Thyroid gland (tissue), 4 donors: ENCODE measurements around the gene GALNT15. TPM values are rescaled to one million over a fixed set of nuclear protein-coding genes. Genes with fewer than 3 reads are reported as not detected.

Experiments used
- DNase-seq, 2 donors: peaks; one replicate each; pipeline ENCODE4 v3.0.0-alpha.2; 2019
- H3K27ac ChIP-seq, 3 donors: fragments of 200-600 bp; sonication (generic); 1 replicate in 2 of 3; 2 replicates in 1 of 3; pipeline ENCODE4 v1.5.1; 2016 to 2019; ENCODE audit warnings: mild to moderate bottlenecking in 1 of 3, moderate library complexity in 1 of 3
- H3K27me3 ChIP-seq: fragments of 200-600 bp; sonication (generic); one replicate; pipeline ENCODE4 v1.5.1; 2019
- H3K36me3 ChIP-seq, 2 donors: fragments of 200-600 bp; sonication (generic); one replicate each; pipeline ENCODE4 v1.5.1; 2016 to 2019
- H3K4me1 ChIP-seq, 2 donors: fragments of 200-600 bp; sonication (generic); one replicate each; pipeline ENCODE4 v1.5.1; 2017 to 2019
- H3K4me3 ChIP-seq, 3 donors: fragments of 200-600 bp; sonication (generic); replicated peaks in 1 of 3; 1 replicate in 2 of 3; 2 replicates in 1 of 3; pipeline ENCODE4 v1.5.1; 2016; ENCODE audit warnings: mild to moderate bottlenecking in 1 of 3
- H3K9me3 ChIP-seq: fragments of 200-600 bp; sonication (generic); one replicate; pipeline ENCODE4 v1.5.1; 2017
- CTCF ChIP-seq, 6 experiments: fragments of 200-600 bp in 3 of 6; fragments of 450-650 bp in 3 of 6; sonication (generic) in 3 of 6; IDR thresholded peaks; one replicate each; pipeline ENCODE4 v1.5.1; 2016 to 2019; ENCODE audit warnings: antibody characterized with exemption in 6 of 6, mild to moderate bottlenecking in 2 of 6, inconsistent platforms in 1 of 6, moderate library complexity in 1 of 6
- POLR2A ChIP-seq, 2 donors: fragments of 450-650 bp; IDR thresholded peaks; one replicate each; pipeline ENCODE4 v1.6.1; 2017; ENCODE audit warnings: antibody characterized with exemption in 2 of 2, mild to moderate bottlenecking in 2 of 2, moderate library complexity in 1 of 2
- WGBS, 2 donors: methylation state at CpG; one replicate each; pipeline ENCODE4 v1.1.5; 2017; 5-methylcytosine and 5-hydroxymethylcytosine counted together
- intact Hi-C: fragments of 100-400 bp; cut with DNase I; formaldehyde crosslinking; loops from one replicate; pipeline ENCODE4 v1.15.1; 2023
- total RNA-seq, 4 donors: library from RNA; depleted of rRNA; stranded (reverse); fragments of >200 nt; gene quantifications; one replicate each; pipeline ENCODE4 v1.2.3, GENCODE V29; 2016

GALNT15 gene
- total RNA-seq, 4 donors from 2014 or later, result 21.3 to 226 (median 49.4) TPM

GRCh38 chr3:16277471-16277870, 103.0 kb downstream of the GALNT15 start:
- Histone ChIP-seq H3K36me3 (no peaks in the 10 kb centered on the region), H3K4me3 (no peak overlapping the region), H3K4me1 (no peaks in the 10 kb centered on the region), H3K27ac (peak overlapping the region in 1 of 3 donors; percentile 22), H3K27me3 (no peaks in the 10 kb centered on the region), H3K9me3 (no peaks in the 10 kb centered on the region)
- WGBS, 2 donors, result 72 to 85% methylated on average over 3 of the region's 3 CpGs
- DNase-seq, result no peak
- TF ChIP-seq POLR2A (IDR thresholded peaks at IDR 0.05) (no peak), CTCF (IDR thresholded peaks at IDR 0.05) (no peak)
- intact Hi-C loops, result no loop called here

GRCh38 chr3:16279010-16279801, 104.7 kb downstream of the GALNT15 start:
- Histone ChIP-seq H3K4me3 (no peak overlapping the region), H3K4me1 (no peaks in the 10 kb centered on the region), H3K9me3 (no peaks in the 10 kb centered on the region), H3K27ac (no peak overlapping the region), H3K36me3 (no peaks in the 10 kb centered on the region), H3K27me3 (no peaks in the 10 kb centered on the region)
- intact Hi-C loops, result no loop called here
- TF ChIP-seq CTCF (IDR thresholded peaks at IDR 0.05), result no peak
- TF ChIP-seq POLR2A (IDR thresholded peaks at IDR 0.05), result no peak
- no peak for DNase-seq
- 83 to 91% methylated on average over 3 of the region's 3 CpGs for WGBS, 2 donors

GRCh38 chr3:16280671-16281070, 106.2 kb downstream of the GALNT15 start:
- H3K4me3 ChIP-seq, result no peak overlapping the region
- no peaks in the 10 kb centered on the region for H3K36me3 ChIP-seq
- no peak for TF ChIP-seq CTCF (IDR thresholded peaks at IDR 0.05)
- TF ChIP-seq POLR2A (IDR thresholded peaks at IDR 0.05), result no peak
- H3K4me1 ChIP-seq, result no peaks in the 10 kb centered on the region
- H3K9me3 ChIP-seq, result no peaks in the 10 kb centered on the region
- DNase-seq, result no peak
- WGBS, 2 donors, result 85 to 93% methylated on average over 2 of the region's 2 CpGs
- no peak overlapping the region for H3K27ac ChIP-seq
- no peaks in the 10 kb centered on the region for H3K27me3 ChIP-seq
- intact Hi-C loops, result no loop called here

Other genes starting within 250 kb of the GALNT15 start
- gene DPH3, start 90.3 kb downstream of the GALNT15 start, total RNA-seq, result 10 to 100 TPM; 18.4 to 27.1 (median 19.6) TPM
- 10 to 100 TPM; 22.3 to 34.0 (median 27.4) TPM for gene OXNAD1, start 90.5 kb downstream of the GALNT15 start, total RNA-seq